GOT3 (cell line): ENCODE results near the gene P2RX2.

Experiments
- DNase-seq: peaks from one replicate; lab custom pipeline; 2025; ENCODE audit warnings: mixed read lengths; lab: John Stamatoyannopoulos, UW

P2RX2 gene

DNA sequence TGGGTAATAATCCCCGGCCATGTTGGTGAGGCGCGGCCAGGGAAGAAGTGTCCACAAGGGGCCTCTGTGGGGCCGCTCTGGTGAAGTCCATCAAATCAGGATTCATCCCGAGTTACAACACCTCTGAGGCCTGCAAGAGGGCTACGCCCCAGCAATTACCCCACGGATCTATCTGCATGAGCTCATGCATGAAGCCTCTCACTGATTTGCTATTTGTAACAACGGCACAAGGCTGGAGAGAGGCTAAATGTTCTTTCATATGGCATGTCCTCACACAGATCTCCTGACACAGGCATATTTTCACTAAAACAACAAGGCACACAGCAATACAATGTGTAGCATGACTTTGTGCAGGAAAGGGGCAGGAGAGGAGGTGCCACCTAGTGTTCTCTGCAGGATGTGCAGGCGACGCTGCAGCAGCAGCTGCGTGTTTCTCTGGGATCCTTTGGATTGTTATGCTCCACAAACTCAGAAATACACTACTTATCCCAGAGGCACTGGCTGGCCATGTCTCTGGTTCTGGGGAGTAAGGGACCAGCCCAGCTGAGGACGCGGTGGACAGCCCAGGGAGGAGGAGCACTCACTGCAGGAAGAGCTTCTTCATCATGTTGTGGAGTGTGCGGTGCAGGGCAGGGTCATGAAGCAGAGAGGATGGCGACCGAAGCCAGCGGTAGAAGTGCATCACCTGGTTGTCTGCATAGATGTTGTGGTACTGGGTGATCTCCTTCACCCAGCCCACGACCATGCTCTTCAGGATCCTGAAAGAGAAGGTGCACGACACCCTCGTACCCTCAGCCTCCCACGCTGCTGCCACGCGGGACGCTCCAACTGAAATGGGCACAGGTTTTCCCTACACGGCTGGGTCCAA lies 20.2 kb downstream of the P2RX2 start:
- no peak for DNase-seq

DNA sequence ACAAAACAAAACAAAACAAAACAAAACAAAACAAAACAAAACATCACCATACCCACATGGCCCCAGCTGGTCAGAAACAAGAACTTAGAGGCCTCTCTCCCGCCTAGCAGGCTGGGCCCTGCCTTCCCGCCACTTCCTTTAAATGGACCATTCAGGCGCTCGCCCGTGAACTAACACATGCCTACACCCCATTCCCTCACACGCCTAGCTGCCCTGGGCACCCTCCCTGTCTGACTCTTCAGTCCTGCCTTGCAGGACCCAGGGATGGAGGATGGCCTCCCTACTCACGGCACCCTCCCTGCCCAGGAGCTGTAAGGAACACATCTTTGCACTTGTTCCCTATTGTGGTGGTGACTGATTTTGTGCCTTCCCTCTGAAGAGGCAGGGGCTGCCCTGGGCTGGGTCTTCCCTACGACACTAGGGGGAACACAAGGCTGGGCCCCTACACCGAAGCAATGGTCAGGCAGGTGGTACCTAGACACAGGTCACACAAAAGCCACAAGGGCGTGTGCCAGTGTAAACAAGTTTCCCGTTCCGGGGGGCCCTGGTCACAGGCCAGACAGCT lies 21.5 kb downstream of the P2RX2 start:
- DNase-seq = no peak

DNA sequence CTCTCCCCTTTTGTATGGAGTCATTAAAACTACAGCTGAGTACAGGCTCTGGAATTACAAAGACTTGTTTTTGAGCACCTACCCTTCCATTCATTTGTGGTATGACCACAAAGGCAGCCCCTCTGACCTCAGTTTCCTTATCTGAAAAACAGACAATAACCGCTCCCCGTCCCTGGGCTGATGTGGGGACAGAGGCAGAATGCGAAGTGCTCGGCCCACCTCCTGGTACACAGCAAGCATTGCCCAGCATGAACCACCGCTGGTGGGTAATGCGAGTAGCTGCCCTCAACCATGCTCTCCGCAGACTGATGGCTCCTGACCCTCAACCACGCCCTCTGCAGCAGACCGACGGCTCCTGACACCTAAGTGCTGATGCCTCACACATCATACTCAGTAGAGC lies 22.4 kb downstream of the P2RX2 start:
- DNase-seq = no peak

DNA sequence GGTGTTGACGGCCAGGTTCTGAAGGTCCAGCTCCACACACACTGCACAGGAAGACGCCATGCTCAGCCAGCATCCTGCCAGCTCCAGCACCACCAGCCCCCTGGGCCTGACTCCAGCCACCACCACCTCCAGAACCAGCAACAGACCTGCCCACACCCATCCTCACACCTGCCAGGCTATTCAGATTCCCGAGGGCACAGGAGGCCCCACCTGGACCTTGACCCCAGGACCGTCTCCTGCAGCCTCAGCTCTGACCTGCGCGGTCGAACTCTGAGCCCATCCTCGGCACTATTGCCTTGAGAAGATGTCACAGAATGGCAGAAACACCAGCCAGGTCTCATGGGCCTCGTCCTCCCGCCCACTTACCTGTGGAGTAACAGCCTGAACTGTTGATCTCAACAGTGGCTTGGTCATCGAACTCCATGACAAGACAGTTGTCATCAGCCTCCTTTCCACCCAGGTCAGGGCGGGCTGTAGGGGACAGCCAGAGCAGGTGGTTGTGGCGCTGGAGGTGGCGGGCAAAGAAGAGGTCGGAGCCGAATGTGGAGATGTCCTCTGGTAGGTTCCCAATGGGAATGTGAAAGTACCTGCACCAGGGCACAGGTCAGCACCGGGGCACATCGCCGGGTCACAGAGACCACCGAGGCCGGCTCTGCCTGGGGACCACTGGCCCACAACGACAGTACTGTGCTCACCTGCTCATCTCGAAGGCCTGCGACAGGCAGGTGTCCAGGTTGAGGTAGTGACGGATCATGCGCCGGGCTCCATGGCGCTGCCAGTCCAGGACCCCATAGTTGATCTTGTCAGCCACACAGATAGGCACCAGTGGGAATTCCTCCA lies 23.5 kb downstream of the P2RX2 start:
- DNase-seq = no peak

DNA sequence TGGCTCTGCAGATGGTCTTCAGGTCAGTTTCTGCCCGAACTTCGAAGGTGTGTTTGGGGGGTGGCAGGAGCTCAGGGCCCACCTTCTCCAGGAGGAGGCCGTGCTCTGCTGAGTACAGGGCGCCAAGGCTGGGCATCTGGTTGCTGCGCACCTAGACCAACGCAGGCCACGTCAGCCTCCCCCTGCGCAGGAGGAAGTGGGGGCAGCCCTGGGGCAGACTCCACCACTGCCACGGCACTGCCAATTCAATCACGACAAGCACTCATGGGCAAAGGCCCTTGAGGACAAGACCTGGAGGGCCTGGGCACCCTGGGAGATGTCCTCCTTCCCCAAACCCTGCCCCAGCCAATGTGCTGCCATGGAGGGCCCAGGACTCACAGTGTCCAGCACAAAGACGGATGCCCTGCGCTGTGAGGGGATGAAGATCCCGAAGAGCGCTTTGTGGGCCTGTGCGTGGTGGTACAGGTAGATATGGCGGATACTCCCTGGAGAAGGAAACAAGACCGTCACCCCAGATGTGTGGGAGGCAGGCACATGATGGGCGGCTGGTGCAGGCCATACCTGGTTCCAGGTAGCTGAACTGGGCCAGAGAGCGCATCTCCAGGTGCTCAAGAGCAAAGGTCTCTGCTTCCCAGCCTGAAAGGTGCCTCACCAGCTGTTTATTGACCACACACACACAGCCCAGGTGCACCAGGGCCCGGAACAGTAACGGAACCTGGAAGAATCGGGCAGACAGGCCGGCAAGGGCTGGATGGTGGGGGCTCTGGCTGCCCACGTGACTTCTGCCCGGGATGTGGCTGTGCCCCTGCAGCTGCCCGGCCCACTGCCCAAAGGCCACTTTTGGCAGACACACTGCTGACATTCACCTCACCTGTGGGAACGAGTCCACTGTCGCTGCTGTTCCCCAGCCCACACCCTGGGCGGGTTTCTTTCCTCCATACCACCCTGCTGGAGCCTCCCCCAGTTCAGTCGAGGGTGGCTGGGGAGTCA lies 24.6 kb downstream of the P2RX2 start:
- DNase-seq = no peak

DNA sequence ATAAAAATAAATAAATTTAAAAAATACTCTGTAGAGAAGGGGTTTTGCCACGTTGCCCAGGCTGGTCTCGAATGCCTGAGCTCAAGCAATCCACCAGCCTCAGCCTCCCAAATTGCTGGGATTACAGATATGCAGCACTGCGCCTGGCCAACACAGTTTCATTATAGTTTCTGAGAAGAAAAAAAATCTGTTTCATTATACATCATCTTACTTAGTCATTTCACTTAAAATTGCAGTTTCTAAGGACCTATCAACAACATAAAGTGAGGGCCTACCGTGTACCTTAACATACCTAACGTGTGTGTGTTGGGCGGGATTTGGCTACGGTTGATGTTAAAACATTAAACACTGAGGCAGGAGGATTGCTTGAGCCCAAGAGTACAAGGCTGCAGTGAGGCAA lies 28.3 kb downstream of the P2RX2 start:
- DNase-seq = no peak

DNA sequence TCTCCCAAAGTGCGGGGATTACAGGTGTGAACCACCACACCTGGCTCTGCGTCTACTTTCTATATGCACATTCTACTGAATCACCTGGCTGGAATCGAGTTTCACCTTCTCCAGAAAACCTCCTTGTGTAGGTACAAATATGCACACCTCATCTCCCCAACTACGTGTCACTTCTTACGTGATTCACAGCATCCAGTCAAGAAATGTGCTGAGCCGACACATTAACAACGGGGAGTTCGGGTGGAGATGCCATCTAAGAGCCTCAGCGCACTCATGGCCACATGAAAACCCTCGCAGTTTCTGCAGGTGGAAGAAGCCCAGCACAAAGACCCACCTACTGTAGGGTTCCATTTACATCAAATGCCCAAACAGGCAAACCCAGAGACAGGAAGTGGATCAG lies 29.3 kb downstream of the P2RX2 start:
- DNase-seq = no peak

DNA sequence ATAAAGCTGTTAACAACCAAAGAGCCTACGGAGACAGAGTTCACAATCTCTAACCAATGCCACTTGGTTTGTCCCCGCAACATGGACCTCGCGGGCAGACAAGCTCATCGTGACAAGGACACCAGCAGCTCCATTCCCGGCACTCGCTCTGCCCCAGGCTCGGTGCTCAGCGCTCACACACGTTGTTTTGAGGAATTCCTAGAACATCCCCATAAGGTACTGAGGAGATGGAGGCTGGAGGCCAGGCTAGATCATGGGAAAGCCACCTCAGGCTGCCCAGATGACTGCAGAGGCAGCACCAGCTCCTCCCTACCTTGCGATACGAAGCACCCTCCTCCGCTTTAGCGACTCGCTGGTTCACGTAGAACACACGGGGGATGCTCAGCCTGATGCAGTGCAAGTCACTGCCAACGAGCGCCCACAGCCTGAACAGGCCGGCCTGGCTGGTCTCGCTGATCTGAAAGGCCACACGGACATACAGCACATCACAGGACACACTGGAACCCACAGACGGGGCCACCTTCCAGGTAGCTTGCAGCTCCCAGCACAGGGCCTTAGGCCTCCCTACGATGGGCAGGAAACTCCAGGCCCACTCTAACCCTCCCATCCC lies 30.1 kb downstream of the P2RX2 start:
- DNase-seq = no peak

DNA sequence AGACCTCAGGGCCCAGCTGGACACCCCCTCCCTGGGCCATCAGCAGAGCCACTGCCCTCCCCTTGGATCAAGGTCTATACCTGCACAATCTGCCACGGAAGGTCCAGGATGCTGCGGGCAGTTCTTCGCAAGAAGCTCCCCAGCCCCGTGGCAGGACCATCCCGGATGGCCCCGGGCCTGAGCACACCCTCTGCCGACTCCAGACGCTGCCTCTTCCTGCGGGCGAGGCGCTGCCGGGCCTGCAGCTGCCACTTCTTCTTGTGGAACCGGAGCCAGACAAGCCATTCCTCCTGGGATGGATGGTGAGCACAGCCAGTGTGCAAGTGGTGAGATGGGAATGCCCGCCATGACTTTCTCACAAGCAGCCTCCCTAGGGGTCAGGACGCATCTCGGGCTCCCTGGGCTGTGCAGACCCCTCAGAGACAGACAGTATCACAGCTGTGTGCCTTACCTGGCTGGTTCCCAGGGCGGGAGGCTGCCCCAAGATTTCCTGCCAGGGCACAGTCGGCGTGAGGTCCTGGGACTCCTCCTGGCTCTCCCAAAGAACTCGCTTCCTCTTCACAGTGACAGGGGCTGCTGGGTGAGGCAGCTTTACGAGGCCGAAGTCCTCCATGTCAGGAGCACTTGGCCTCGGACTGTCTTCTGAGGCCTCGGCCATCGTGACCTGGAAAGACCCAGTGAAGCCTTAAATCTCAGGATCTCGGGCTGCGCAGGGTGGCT lies 30.8 kb downstream of the P2RX2 start:
- DNase-seq = no peak

DNA sequence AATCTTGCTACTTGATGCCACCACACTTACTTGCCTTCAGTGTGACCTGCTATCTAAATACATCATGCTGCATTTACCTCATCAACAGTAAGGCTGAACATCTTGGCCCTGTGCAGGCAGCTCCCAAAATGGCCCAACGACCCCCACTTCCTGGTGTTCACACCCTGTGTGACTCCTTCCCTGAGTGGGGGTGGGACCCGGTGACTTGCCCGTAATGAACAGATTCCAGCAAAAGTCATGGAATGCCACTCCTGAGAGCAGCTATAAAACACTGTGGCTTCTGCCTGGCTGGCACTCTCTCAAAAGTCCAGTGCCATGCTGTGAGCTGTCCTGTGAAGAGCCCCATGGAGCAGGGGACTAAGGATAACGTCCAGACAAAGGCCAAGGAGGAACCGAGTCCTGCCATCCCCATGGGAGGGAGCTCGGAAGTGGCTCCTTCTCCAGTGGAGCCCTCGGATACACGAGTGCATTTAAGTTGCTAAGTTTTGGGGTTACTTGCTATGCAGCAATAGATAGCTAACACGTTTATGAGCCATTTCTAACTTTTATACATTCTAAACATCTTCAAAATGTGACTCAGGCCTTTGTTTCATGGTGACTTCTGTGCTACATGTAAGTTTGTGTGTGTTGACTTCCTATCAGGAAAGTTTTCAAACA lies 33.0 kb downstream of the P2RX2 start:
- no peak for DNase-seq

DNA sequence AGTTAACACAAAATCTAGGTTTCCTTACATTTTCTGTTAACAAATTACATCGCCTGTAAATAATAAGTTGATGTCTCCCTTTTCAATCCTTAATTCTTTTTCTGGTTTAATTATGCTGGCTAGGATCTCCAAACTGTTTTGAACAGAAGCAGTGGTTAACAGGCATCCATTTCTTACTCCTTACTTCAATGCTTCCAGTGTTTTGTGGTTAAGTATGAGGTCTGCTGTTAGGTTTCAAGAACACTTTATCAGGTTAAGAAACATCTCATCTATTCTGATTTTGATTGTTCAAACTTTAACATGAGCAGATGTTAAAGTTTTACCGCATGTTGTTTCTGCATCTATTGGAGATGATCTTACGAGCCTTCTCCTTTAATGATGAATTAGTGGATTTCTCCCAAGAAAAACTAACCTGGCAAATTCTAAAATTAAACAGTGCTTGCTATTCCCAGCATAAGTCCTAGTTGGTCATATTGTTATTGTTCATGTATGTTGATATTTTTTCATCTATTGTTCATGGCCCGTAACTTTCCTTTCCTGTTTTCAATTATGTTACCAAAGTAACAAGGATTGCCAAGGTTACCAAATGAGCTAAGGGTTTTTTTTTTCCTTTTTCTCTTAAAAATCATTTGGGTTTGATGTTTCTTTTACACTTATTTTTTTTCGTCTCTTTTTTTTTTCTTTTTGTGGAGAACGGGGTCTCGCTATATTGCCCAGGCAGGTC lies 35.2 kb downstream of the P2RX2 start:
- no peak for DNase-seq

DNA sequence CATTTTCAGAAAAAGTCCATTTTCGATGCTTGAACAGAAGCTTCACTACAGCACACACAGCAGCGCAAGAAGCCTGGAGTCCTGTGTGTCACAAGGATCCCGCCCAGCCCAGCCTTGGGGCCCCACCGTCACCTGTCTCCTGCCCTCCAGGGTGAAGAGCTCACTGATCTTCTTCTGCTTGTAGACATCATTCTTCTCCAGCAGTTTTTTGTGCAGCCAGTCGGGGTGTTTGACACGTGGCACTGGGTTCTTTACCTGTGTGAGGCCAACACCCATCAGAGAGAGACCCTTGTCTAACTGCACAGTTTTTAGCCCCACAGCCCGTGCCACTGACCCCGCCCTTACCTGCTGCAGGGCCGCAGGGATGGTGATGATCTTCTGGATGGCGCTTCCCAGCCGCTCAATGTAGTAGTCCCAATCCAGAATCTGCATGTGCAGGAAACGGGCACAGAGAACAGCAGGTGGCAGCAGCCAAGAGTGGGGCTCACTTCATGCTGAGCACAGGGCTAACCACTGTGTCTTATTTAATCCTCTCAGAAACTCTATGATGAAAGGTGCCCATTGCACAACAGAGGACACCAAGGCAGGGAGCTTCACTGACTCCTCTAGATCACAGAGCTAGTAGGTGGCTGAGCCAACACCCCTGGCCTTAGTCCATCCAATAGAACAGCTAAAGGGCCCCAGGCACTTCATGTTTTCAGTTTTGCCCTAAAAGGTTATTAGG lies 38.6 kb downstream of the P2RX2 start:
- DNase-seq = no peak

DNA sequence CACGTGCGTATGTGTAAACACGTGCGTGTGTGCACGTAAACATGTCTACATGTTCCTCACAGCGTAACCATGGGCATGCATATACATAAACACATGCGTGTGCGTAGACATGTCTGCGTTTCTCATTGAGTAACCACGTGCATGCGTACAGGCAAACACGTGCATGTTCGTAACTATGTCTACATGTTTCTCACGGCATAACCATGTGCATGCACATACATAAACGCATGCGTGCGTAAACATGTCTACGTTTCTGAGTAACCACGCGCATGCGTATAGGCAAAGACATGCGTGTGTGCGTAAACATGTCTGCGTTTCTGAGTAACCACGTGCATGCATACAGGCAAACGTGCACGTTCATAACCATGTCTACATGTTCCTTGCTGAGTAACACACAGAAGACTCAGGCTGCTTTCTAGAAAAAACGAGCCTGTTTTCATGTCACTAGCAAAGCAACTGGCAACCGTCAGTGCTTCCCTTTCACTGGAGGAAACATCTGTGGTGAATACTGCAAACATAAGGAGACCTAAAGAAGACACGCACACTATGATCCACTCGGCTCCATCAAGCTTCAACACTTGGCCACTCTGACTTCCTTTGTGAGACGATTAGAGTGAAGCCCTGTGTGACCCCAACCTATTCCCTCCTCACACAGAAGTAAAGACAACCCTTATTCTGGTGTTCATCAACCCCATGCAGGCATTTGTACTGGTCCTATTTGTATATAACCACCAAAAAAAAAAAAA lies 39.7 kb downstream of the P2RX2 start:
- no peak for DNase-seq

DNA sequence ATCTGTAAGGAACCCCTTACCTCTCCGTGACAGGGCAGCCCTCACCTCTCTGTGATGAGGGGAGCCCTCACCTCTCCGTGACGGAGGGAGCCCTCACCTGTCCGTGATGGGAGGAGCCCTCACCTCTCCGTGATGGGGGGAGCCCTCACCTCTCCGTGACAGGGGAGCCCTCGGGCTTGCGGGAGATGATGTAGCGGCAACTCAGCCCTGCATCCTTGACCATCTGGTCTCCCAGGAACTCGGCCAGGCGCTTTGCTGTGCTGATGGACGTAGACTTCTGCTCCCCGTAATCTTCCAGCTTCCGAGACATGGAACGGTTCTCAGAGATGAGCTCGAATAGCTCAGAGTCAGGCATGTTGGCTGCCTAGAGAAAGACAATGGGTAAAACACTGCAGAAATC lies 40.6 kb downstream of the P2RX2 start:
- DNase-seq = no peak

DNA sequence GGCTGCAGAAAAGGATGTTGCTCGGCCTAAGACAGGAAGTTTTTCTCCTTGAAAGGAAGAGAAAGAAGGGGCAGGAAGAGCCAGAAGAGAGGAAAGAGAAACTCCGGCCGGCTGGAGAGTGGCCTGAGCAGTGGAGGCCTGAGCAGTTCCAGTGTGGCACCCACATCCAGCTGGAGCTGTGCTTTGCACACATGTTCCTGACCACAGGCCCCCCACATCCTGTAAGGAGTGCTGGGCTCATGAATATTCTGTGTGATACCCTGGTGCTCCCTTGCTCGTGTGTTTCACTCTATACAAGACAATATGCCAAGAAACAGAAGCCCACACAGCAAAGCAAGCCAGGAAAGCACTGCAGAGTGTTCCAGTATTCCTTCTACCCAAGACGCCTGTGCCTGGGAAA lies 41.5 kb downstream of the P2RX2 start:
- DNase-seq = no peak

DNA sequence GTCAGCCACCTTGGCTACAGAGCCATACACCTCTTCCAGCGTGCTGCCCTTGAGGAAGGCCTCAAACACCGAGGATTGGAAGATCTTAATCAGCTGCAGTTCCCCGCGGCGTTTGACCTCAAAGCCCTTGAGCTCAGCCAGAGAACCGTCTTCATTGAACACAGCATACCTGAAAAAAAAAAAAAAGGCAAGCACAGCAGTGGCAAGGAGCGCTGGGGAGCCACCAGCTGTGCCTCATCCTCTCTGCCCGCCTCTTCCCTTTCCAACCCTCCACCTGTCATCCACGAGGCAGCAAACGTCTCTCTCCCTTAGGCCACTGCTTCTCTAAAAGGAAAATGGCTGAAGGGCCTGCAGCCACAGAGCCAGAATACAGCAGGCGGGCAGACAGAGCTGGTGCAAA lies 42.4 kb downstream of the P2RX2 start:
- DNase-seq = no peak

DNA sequence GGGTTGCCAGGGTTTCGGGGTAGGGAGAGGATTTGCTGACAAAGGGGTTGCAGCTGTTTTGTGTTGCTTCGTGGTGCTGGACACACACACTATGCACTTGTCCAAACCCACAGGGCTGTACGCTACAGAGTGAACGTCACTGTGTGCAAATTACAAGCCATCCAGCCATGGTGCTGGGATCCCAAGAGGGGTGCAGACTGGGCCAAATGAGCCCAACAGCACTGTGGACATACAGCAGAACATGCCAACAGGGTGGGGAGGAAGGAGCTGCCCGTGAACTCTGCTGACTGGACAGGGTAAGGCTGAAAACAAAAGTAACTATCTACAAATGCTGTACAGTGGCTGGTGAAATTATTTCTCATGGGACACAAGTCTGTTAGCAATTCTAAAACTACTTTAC lies 43.4 kb downstream of the P2RX2 start:
- no peak for DNase-seq
